K562 (cell line): ENCODE measurements around the gene TFCP2. TPM values are rescaled to one million over a fixed set of nuclear protein-coding genes. Genes with fewer than 3 reads are reported as not detected.

Experiments used
- ATF6 ChIP-seq: sonication (generic); formaldehyde crosslinking; IDR thresholded peaks from 2 replicates; pipeline ENCODE4 v1.4.0; 2020; ENCODE audit warnings: mild to moderate bottlenecking, missing genetic modification reagents
- CBX2 ChIP-seq: fragments of 200-600 bp; sonication (generic); IDR thresholded peaks from one replicate; pipeline ENCODE4 v1.6.1; 2012; ENCODE audit warnings: mild to moderate bottlenecking, low read length, inconsistent platforms; ENCODE audit not compliant: insufficient read depth, poor library complexity, severe bottlenecking
- DEAF1 ChIP-seq: fragments of 450-650 bp; formaldehyde crosslinking; IDR thresholded peaks from 2 replicates; pipeline ENCODE4 v1.4.0; 2020; ENCODE audit warnings: mild to moderate bottlenecking, moderate library complexity
- HIVEP1 ChIP-seq: fragments of 250-450 bp; sonication (Bioruptor Pico); IDR thresholded peaks from 2 replicates; pipeline ENCODE4 v1.4.0; 2020; ENCODE audit warnings: mild to moderate bottlenecking
- HNRNPUL1 ChIP-seq: fragments of 200-400 bp; formaldehyde crosslinking; IDR thresholded peaks from 2 replicates; pipeline ENCODE4 v1.6.1; 2017; ENCODE audit warnings: low read length
- SMARCA5 ChIP-seq: fragments of 450-650 bp; IDR thresholded peaks from 2 replicates; pipeline ENCODE4 v1.6.1; 2016
- SPI1 ChIP-seq: IDR thresholded peaks from 2 replicates; pipeline ENCODE4 v1.6.1; 2011; ENCODE audit warnings: low read depth, low read length, control low read depth, borderline replicate concordance
- TAF1 ChIP-seq: IDR thresholded peaks from 2 replicates; pipeline ENCODE4 v1.6.1; 2011; ENCODE audit warnings: mild to moderate bottlenecking, low read length, moderate library complexity; ENCODE audit not compliant: insufficient read depth, control insufficient read depth, severe bottlenecking; ENCODE audit errors: extremely low read depth
- ZBTB2 ChIP-seq: fragments of 450-650 bp; IDR thresholded peaks from 2 replicates; pipeline ENCODE4 v1.6.1; 2016; ENCODE audit warnings: antibody characterized with exemption
- ZBTB49 ChIP-seq: sonication (generic); formaldehyde crosslinking; IDR thresholded peaks from 2 replicates; pipeline ENCODE4 v1.8.0; 2022; ENCODE audit warnings: missing genetic modification reagents, mild to moderate bottlenecking, borderline replicate concordance
- ZFP30 ChIP-seq: fragments of 250-450 bp; sonication (Bioruptor Pico); IDR thresholded peaks from 2 replicates; pipeline ENCODE4 v1.8.0; 2022; ENCODE audit warnings: moderate library complexity, mild to moderate bottlenecking, inconsistent platforms, borderline replicate concordance
- ZMIZ1 ChIP-seq, 2 experiments: fragments of 150-350 bp in 1 of 2; IDR thresholded peaks; 2 replicates each; pipeline ENCODE4 v1.6.1; 2012 to 2016; ENCODE audit warnings: low read depth in 2 of 2, low read length in 2 of 2, mild to moderate bottlenecking in 1 of 2, moderate library complexity in 1 of 2
- ZNF174 ChIP-seq: fragments of 250-450 bp; sonication (Bioruptor Pico); IDR thresholded peaks from 2 replicates; pipeline ENCODE4 v1.4.0; 2020; ENCODE audit warnings: mild to moderate bottlenecking
- ZNF217 ChIP-seq: sonication (generic); formaldehyde crosslinking; IDR thresholded peaks from 2 replicates; pipeline ENCODE4 v1.8.0; 2022; ENCODE audit warnings: mild to moderate bottlenecking, missing genetic modification reagents
- ZNF644 ChIP-seq: fragments of 200-800 bp; sonication (Bioruptor generic); IDR thresholded peaks from 2 replicates; pipeline ENCODE4 v1.6.1; 2016; ENCODE audit warnings: low read depth, missing genetic modification characterization, missing compliant biosample characterization
- polyA plus RNA-seq, 8 experiments: library from polyadenylated mRNA; depleted of rRNA in 4 of 8; stranded (reverse) in 5 of 8; unstranded in 3 of 8; fragments of >200 nt; fragmentation: Nextera tagmentation in 2 of 8; fragmentation: Illumina TruSeq in 1 of 8; extraction: Ambion mirVana in 2 of 8; extraction: Trizol in 1 of 8; gene quantifications; 2 replicates each; pipeline versions ENCODE4 v1.2.1 to v1.2.3, GENCODE V29; 2011 to 2014; ENCODE audit warnings: inconsistent platforms in 1 of 8, missing spikeins in 1 of 8
- total RNA-seq, 7 experiments: library from RNA; depleted of rRNA in 6 of 7; stranded (reverse); fragments of >200 nt in 6 of 7; fragmentation: Illumina TruSeq in 2 of 7; extraction: Trizol in 2 of 7; gene quantifications; 2 replicates each; pipeline versions ENCODE4 v1.2.1 to v1.2.3, GENCODE V29; 2011 to 2021; ENCODE audit warnings: low replicate concordance in 1 of 7

The TFCP2 gene
- total and polyA plus RNA-seq, 9 of the 15 experiments (the other 6 are each of a cell fraction or from before 2014, with no cell fraction given) = 8.0 to 38.9 (median 19.3) TPM

- TF ChIP-seq ZMIZ1 (IDR thresholded peaks at IDR 0.05; ENCODE audit: low read depth in 2 of 2, low read length in 2 of 2) (peak in 1 of 2 experiments; percentile 51; a peak in 1 of 4 replicates), ZNF644 (tag) (no peak; the same call in 1 of the 2 replicates), ZNF174 (CRISPR knock-in tag) (no peak), ZFP30 (CRISPR knock-in tag) (no peak), HIVEP1 (no peak), SMARCA5 (0 out of 2 replicates have a peak, but pooled peaks have one; percentile 7), TAF1 (peak; percentile 89), ZBTB49 (CRISPR knock-in tag) (no peak), DEAF1 (CRISPR knock-in tag) (no peak; the same call in 1 of the 2 replicates), ZNF217 (CRISPR knock-in tag) (no peak), ZBTB2 (no peak), CBX2 (no peak), HNRNPUL1 (no peak), ATF6 (CRISPR knock-in tag) (peak; percentile 79; the same call in 1 of the 2 replicates), SPI1 (no peak)
These were observed 89.7 kb downstream of the TFCP2 start, which contains the start of gene CSRNP2 (continued) for GRCh38 chr12:51083126-51083833.
